ENCODE results near the gene PHF2.

Gene PHF2

DNA sequence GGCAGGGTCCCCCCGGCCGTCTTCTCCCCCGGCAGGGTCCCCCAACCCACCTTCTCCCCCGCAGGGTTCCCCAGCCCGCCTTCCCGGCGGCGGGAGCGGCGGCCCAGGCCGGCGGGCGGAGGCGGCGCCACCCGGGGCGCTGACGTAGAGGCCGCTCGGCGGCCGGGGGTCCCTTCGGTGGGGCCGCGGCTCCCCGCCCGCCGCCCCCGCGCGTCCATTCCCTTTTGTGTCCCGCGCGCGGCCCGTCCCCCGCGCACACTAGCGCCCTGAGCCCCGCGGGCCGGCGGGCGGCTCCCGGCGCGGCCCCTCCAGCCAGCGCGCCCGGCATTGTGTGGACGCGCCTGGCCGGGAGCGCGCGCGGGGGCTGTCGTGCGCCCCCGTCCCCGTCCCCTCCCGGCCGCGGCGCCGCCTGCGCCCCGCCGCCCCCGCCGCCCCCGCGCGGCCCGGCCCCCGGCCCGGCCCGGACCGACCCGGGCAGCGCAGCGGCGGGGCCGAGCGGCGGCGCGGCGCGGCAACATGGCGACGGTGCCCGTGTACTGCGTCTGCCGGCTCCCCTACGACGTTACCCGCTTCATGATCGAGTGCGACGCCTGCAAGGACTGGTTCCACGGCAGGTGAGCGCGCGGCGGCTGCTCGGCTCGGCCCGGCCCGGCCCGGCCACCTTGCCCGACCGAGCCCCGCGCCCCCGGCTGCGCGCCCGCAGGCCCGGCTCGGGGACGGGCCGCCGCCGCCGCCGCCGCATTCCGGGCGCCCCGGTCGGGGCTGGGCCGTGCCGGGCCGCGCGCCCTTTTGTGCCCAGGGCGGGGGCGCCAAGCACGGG, at the start of gene PHF2:
Gene PHF2 (plus strand): TSS at position 327 of the 820 bp plus-strand sequence. CDS start 190 bp downstream, at position 517.
- ATAC-seq, result peak; percentile 53 to 54

DNA sequence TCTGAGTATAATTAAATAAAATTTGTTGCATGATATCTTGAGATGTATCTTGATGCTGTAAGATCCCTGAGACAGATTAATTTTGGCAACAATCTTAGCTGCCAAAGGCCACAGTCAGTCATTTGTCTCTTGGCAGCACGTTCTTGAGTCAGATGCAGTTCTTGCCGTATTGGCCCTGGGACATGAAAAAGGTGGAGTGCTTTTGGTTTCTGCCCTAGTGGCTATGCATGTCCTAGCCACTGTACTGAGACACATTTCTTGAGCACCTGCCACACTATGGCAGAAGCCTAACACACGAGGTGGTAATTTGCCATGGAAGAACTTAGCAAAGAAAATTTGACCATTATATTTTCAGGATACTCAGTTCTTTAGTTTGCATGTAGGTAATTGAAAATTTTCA, 45.0 kb upstream of the PHF2 start:
- no peak for ATAC-seq

DNA sequence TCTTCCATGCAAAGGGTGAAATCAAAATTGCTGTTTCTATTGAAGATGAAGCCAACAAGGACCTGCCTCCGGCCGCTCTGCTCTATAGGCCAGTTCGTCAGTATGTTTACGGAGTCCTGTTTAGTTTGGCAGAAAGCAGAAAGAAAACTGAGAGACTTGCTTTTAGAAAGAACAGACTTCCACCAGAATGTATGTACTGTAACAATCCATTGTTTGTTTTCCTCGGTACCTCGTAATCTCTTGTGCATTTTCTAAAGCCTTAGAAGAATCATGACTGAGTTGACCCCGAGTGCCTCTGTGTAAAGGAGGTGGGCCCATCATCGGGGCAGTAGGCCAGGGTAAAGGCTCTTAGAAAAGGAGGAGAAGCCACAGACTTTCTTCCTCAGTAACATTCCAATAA, 44.2 kb upstream of the PHF2 start:
- no peak for ATAC-seq

DNA sequence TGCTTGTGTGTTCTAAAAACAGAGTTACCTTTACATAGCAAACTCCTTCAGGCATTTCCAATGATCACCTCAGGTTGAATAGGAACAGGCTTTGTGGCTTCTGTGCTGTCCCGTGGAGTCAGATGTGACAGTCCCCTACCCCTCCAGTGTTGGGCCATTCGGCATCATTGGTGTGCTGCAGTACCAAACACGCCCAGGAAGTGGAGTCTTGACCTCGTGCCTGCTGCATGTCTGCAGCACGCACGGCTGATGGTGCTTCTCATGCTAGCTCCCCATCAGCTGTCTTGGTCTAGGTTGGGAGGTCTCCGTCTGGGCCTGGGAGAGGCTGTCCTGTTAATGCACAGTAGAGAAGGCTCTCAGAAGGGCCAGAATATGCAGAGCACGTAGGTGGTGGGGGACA, 42.5 kb upstream of the PHF2 start:
- no peak for ATAC-seq

DNA sequence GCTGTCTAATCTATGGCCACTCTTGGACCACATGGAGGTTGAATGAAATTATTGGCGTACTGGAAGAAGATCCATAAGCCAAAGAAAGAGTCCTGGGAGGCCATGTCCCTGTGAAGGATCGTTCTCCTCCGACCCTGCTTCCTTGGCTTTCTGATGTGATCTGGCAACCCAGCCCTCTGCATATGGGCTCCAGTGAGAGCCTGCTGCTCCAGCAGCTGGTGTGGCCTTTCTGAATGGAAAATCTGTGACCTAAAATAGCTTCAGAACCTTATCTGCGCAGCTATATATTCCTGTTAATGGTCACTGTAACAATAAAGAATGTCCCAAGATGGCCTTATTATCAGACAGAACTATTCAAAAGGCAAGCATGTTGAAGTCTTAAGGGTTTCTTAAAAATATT, 40.2 kb upstream of the PHF2 start:
- ATAC-seq, result no peak

DNA sequence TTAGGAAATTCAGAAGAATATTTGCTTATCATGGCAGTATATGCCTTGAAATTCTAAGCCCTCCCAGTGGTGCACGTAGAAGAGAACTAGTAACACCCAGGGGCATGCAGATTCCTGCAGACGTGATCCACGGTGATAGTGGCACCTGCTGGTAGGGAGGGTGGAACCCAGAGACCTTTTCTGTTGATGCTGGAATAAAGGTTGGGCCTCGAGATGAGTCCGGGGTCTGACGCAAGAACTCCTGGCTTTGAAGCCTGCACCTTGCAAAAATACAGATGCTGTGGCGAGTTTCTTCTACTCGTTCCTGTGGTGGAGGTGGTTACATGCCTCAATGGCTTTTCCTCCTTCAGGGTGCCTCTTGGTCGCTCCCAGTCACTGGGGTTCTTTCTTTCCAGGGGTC, 39.5 kb upstream of the PHF2 start:
- no peak for ATAC-seq

DNA sequence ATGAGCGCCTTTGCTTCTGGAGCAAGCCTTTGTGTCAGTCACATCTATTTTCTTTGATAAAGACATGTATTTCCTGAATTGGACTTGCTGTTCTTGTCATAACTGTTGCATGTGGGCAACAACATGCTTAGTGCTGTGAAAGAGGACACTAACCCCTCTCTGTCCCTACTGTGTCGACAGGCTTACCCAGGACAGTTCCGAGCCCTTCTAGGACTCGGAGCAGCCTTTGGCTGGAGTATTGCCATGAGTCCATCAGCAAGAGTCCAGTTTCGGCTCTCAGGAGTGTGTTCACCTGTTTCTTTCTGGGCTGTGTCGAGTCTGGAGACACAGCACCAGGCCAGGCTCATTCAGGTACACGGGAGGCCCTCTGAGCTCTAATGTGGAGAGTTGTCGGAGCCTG, 36.1 kb upstream of the PHF2 start:
- no peak for ATAC-seq

DNA sequence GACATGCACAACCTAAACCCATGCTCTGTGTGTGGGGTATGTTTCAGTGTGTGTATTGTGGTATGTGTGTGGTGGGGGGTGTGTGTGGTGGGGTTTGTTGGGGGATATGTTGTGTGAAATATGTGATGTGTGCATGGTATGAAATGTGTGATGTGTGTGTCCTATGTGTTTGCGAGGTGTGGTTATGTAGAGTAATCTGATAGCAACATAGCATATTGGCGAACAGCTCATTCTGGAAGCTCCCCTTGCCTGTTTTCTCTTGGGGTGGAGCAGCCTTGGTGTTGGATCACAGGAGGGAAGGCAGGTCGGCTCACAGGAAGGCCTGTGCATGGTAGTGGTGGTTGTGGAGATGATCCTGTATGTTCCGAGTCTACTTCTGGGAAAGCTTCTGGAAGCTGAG, 35.4 kb upstream of the PHF2 start:
- ATAC-seq, result no peak

DNA sequence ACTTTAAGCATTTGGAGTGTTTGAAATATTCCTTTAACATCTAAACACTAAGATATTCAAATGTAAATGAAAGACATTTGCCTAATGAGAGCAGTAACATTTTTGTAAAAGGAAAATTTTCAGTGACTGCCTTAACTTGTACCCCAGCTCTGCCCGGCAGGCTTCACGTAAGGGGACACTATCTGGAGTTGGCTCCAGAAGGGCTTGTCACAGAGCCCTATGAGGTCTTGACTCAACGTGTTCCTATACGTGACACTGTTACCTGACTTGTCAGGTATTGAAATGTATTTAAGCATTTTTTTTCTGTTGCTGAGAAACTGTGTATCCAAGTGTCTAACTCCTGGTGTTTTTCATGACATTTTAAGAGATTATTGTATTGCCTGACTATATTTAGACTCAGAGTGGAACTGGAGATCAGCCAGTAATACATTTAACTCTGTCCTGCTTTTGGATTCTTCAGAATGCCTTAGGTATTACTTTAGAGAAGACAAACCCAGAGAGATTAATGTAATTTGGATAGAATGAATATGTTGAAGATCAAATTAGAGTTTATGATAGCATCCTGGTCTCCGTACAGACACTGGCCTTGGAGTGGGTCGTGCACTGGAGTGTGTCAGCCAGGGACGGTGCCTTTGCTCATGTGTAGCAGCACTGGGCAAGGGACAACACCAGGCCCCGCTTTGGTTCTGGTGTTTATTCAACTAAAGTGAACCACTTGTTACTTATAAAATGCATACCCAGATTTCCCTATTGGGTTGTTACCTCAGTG, 34.6 kb upstream of the PHF2 start:
- ATAC-seq, result no peak

DNA sequence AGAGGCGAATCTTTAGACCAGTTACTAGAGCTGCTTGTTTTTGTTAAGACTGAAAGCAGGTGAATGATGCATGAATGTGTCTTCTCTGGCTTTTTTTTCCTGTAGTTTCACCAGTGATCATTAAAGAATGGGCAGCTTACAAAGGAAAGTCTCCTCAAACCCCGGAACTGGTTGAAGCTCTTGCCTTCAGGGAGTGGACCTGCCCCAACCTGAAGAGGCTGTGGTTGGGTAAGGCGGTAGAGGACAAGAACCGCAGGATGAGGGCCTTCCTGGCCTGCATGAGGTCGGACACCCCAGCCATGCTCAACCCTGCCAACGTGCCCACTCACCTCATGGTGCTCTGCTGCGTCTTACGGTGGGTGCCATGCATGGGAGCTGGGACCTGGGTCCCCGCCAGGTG, 33.3 kb upstream of the PHF2 start:
- no peak for ATAC-seq

DNA sequence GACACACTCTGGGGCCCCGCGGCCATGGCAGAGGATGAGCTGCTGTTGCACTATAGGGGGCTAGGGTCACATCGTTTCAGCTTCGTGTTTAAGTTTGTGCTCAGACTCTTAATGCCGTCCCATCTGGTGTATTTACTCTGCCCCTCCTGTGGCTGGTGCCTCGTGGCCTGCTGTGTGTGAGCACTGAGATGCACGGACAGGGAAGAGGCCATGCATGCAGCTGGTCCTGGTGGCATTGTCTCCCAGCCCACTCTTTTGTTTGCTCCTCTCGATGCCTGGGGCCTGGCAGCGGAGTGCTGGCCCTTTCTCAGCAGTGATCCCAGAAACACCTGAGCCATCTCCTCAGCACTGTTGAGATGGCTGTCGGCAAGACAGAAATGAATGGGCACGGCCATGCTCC, 30.0 kb upstream of the PHF2 start:
- no peak for ATAC-seq

DNA sequence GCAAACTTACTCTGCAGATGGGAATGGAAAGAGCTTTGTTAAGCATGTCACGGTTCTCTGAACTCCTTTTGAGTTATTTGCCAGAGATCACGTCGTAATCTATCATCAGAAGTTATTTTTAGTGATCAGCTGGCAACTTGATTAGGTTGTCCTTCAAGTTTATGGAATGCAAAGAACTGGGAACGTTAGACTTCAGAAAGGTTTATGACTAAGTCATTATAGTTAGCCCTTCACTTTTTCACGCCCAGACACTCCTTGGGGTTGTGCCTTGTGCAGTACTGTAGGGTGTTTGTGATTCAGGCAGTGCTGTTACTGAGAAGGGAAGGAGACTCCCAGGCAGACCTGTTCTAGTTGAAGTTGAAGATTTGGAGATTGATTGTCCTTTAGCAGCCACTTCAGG, 26.8 kb upstream of the PHF2 start:
- ATAC-seq, result no peak

DNA sequence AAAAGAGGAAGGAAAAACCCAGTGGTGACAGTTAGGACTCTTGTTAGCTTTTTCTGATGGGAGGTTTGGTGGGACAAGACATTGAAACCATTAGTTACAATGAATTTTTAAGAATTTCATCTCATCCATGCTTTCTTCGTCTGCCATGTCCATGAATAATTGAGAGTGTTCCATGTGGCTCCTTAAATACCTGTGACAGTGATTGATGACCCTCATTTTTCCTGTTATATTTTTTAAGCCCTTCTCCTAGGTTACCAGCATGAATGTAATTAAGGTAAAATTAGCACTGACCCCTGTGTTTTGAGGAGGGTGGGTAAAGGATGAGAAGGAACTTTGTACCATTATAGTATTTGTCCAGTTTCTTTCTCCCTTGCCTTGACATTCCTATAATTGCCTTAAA, 23.5 kb upstream of the PHF2 start:
- no peak for ATAC-seq

DNA sequence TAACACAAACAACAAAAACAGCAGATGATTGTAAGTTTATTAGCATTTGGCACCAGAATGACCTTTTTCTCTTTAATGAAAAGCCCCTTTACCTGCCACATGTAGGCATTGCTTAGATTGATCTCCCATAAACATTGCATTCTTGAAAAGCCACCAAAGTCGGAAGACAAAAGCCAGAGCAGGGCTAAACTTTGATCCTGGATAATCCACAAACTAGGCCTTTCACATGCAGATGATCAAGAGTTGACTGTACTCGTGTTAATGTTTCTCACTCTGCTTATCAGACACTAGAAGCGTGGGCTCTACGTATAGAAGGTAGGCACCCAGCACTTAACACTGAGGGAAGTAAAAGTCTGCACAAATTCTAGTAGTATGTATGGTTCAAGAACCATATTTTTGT, 21.0 kb upstream of the PHF2 start:
- no peak for ATAC-seq

DNA sequence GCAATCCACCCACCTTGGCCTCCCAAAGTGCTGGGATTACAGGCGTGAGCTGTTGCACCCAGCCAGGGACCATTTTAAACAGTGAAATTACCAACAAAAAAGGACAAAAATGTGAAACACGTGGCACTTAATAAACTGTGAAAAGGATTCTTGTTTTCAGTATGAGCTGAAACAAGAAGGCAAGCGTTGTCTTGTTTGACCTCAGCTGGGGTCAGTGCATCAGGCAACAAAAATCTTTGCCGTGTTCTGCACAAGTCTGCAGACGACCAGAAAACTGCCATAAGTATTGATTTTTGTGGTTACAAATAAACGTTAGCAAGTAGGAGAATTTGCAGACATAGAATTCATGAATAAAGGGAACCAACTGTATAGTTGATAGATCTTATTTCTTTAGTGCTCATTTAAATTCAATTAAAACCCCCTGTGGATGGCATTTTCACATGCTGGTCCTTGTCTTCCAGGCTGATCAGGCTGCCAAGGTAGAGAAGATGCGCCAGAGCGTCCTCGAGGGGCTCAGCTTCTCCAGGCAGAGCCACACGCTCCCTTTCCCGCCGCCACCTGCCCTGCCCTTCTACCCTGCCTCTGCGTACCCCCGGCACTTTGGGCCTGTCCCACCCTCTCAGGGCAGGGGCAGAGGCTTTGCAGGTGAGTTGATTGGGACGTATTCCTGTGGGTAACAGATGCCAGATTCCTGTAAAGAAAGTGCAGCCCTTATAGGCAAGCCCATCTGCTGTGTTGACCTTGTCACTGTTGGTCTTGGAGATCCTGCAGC, 18.8 kb upstream of the PHF2 start:
- no peak for ATAC-seq

DNA sequence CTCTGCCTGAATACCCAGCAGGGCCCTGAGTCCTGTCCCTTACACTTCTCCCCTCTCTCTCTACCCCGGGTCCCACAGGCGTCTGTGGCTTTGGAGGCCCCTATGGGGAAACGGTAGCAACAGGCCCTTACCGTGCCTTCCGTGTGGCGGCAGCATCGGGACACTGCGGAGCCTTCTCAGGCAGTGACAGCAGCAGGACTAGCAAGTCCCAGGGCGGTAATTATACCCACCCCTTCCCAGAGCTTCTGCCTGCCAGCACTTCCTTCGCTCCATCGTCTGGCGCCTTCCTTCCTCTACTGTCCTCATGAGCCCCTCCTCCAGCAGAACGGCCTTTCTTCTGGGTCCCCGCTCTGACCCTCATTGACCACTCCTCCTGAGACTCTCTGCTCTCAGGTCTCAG, 17.9 kb upstream of the PHF2 start:
- ATAC-seq, result no peak

DNA sequence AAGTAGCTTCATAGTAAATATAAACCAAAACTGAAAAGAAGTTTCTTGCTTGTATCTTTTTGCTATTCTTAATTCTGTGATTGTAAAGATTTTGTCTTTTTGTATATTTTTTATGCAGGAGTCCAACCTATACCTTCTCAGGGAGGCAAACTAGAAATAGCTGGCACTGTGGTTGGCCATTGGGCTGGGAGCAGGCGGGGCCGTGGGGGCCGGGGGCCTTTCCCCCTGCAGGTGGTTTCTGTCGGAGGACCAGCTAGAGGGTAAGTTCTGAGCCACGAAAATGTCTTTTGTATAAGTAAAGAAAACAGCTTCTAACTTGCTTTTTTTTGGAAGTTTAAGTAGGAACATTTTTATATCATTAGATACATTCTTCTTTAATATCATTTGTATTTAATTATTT, 15.4 kb upstream of the PHF2 start:
- ATAC-seq, result no peak

DNA sequence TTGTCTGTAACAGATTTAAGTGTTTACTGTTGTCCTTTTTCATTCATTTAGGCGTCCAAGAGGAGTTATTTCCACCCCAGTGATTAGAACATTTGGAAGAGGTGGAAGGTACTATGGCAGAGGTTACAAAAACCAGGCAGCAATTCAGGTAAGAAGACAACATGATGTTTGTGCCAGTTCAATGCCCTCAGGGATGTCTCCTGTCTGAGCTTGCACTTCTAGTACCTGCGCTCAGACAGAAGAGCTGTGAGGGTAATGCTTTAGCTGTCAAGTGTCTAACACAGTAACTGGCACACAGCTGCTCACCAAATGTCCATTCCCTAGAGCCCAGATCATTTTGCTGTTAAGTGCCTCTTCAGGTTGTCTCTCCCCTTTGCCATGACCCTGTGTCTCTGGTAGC, 14.2 kb upstream of the PHF2 start:
- ATAC-seq, result no peak

DNA sequence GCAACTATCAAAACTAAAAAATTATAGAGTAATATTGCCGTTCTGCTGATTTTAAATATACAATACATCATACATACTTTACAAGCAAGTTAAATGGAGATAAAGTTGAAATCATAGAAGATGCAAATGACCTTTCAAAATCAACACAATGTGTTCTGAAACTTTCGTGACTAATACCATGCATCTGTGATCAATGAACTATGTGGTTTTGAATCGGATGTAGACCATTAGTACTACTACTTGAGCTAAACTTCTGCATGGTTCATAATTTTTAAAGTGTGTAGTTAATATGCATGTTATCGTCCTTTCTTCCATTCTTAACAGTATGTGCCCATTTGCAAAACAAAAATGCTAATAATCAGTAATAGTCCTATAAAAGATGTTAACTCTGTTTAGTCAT, 11.3 kb upstream of the PHF2 start:
- no peak for ATAC-seq

DNA sequence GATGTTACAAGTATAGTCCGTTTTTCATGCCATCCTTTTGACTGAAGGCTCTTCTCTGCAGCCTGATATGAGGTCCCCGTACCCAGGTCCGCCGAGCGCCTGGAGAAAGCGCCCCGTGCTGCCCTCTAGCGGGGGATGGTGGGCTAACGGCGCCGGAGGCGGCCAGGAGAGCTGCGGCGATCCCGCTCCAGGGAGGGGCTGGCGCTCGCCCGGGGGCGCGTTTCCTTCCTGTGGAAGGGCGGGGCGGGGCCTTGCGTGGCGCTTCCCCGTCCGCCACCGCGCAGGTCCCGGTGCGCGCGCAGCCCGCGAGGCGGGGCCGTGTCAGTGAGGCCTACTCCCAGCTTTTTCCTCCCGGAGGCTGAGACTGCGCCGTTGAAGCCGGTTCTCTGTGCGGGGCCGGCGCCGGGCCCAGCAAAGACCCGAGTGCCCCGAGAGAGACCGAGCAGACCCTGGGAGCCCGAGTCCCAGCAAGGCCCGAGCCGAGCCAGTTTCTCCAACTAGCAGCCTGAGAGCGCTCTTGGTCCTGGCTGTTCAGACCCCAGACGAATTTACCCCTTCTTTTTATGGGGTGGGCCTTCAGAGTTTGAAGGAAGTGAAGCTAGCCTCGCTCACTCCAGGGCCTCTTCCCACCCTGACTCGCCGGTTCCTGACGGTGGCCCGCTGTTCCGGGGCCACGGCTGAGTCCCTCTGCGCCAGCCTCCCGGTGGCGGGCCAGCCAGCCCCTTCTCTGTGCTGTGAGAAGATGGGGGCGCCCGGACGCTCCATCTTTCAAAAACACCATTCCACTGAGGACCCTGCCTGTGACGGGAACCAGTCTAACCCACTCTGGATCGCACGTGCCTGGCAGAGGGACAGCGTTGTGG, 9.7 kb upstream of the PHF2 start:
- peak; percentile 89 to 95 for ATAC-seq

DNA sequence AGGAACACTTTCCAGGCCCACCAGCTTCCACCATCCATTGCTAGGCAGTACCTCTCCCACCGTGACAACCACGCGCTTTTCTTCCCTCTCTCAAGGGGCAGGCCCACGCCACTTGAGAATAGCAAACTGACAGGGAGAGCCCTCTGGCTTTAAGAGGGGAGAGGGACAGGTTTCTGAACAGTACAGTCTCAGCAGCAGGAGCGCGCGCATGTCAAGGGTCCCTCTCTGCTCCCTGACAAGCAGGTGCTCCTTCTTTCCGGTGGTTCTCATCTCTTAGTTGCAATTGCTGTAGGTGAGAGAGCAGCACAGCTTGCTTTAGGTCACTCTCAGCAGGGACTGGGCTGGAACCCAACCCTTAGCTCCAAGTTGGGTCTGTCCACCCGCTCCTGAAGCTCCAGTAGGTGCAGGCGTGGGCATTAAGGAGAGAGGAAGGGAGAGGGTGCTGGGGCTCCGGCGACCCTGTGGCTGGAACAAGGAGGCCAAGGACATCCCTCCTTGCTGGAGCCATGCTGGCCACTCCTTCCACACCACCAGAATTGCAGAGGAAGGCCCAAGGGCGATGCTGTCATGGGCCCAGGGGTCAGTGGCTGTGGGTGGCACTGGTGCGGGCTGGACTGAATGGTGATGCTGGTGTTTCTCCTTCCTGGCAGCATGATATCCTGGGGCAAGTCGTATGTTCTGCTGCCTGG, 9.0 kb upstream of the PHF2 start:
- ATAC-seq, result no peak

DNA sequence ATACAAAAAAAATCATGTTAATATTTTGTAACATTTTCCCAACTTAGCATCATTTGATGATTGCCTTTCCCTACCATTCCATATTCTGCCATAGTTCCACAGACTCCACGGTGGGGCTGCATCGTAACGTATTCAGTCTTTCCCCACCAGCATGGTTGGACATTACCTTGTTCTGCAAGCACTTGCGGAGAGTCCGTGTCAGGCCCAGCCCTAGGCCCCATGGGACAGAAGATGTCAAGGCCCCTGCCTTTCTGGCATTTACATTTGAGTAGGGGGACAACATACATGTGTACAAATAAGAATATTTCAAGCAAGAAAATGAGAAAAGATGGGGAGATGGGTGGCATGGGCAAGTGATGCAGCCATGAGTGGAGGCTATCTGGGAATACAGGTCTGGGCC, 8.2 kb upstream of the PHF2 start:
- no peak for ATAC-seq

Data from activated CD4-positive, CD25-positive, alpha-beta regulatory T cell treated with anti-CD3 and anti-CD28 coated beads, Interleukin-2, amount 50 U/mL, for 24 hours (primary cell).